Effector memory CD8-positive, alpha-beta T cell (primary cell): ENCODE results near the gene ENC1.
A peak's percentile ranks its signal among the peaks of the same experiment; 100 is the strongest.

ENCODE experiments used
- ATAC-seq: fragments of 150-1000 bp; cut with Tn5 transposase; replicated peaks from 2 replicates; pipeline ENCODE4 v1.10.0; 2021; ENCODE audit warnings: mild to moderate bottlenecking, moderate library complexity
- DNase-seq, 3 experiments: peaks; one replicate each; pipeline ENCODE4 v3.0.0; 2021
- H3K27ac Mint-ChIP-seq, 2 donors: one replicate each; pipeline ENCODE4 v1.8.0; 2022; ENCODE audit warnings: mild to moderate bottlenecking in 2 of 2, mixed read lengths in 2 of 2, moderate library complexity in 2 of 2
- H3K27me3 Mint-ChIP-seq, 2 donors: one replicate each; pipeline ENCODE4 v1.8.0; 2022; ENCODE audit warnings: mixed read lengths in 2 of 2
- H3K36me3 Mint-ChIP-seq: one replicate; pipeline ENCODE4 v1.8.0; 2022; ENCODE audit warnings: mild to moderate bottlenecking, moderate library complexity, mixed read lengths; ENCODE audit not compliant: insufficient read depth
- H3K4me1 Mint-ChIP-seq, 2 donors: one replicate each; pipeline ENCODE4 v1.8.0; 2022; ENCODE audit warnings: low read depth in 2 of 2, mixed read lengths in 2 of 2
- H3K4me3 Mint-ChIP-seq, 2 donors: one replicate each; pipeline ENCODE4 v1.8.0; 2022; ENCODE audit warnings: mild to moderate bottlenecking in 2 of 2, mixed read lengths in 2 of 2, moderate library complexity in 2 of 2
- H3K9me3 Mint-ChIP-seq, 2 donors: one replicate each; pipeline ENCODE4 v1.8.0; 2022; ENCODE audit warnings: mixed read lengths in 2 of 2

Gene ENC1

GRCh38 chr5:74648835-74649293, 8.3 kb upstream of the ENC1 start:
- H3K4me3 Mint-ChIP-seq: no peak overlapping the region
- H3K9me3 Mint-ChIP-seq: no peaks in the 10 kb centered on the region
- H3K4me1 Mint-ChIP-seq: no peaks in the 10 kb centered on the region
- ATAC-seq (peak; percentile 90), DNase-seq (peak; percentile 33 to 34 (median 34))
- peaks cover 0 to 7% of the 10 kb centered on the region in 2 donors for H3K27me3 Mint-ChIP-seq
- no peak overlapping the region for H3K27ac Mint-ChIP-seq
- H3K36me3 Mint-ChIP-seq: no peaks in the 10 kb centered on the region

- no peaks in the 10 kb centered on the region for H3K36me3 Mint-ChIP-seq
- peaks cover 2% of the 10 kb centered on the region in 2 donors for H3K4me1 Mint-ChIP-seq
- DNase-seq (no peak), ATAC-seq (no peak)
- H3K9me3 Mint-ChIP-seq: no peaks in the 10 kb centered on the region
- no peak overlapping the region for H3K4me3 Mint-ChIP-seq
- no peak overlapping the region for H3K27ac Mint-ChIP-seq
- peaks cover 0 to 7% of the 10 kb centered on the region in 2 donors for H3K27me3 Mint-ChIP-seq
Observed at GRCh38 chr5:74647096-74647495, 6.6 kb upstream of the ENC1 start.

GRCh38 chr5:74643111-74643562, 2.6 kb upstream of the ENC1 start:
- DNase-seq: no peak
- Mint-ChIP-seq H3K4me1 (peaks cover 25 to 34% of the 10 kb centered on the region in 2 donors), H3K27me3 (no peaks in the 10 kb centered on the region), H3K4me3 (no peak overlapping the region), H3K36me3 (peaks cover 5% of the 10 kb centered on the region), H3K27ac (no peak overlapping the region), H3K9me3 (no peaks in the 10 kb centered on the region)
- no peak for ATAC-seq

DNA sequence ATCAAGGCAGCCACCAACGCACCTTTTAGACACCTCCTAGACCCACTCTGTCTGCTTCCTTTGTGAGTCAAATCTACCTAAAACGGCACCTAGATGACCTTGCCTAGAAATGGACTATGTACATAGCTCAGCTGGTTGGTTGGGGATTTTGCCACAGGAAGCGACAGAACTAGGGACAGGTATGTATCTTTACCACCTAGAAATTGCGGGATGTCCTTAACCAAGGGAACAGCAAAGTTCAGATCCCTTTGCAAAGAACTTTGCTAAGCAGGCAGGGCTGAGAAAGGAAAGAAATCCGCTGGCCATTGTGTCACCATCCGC, 2.0 kb upstream of the ENC1 start:
- Mint-ChIP-seq H3K27me3 (no peaks in the 10 kb centered on the region), H3K27ac (no peak overlapping the region), H3K9me3 (no peaks in the 10 kb centered on the region), H3K4me1 (peaks cover 25 to 41% of the 10 kb centered on the region in 2 donors), H3K36me3 (peaks cover 5% of the 10 kb centered on the region), H3K4me3 (peak overlapping the region in 1 of 2 donors; percentile 94)
- no peak for DNase-seq
- no peak for ATAC-seq

DNA sequence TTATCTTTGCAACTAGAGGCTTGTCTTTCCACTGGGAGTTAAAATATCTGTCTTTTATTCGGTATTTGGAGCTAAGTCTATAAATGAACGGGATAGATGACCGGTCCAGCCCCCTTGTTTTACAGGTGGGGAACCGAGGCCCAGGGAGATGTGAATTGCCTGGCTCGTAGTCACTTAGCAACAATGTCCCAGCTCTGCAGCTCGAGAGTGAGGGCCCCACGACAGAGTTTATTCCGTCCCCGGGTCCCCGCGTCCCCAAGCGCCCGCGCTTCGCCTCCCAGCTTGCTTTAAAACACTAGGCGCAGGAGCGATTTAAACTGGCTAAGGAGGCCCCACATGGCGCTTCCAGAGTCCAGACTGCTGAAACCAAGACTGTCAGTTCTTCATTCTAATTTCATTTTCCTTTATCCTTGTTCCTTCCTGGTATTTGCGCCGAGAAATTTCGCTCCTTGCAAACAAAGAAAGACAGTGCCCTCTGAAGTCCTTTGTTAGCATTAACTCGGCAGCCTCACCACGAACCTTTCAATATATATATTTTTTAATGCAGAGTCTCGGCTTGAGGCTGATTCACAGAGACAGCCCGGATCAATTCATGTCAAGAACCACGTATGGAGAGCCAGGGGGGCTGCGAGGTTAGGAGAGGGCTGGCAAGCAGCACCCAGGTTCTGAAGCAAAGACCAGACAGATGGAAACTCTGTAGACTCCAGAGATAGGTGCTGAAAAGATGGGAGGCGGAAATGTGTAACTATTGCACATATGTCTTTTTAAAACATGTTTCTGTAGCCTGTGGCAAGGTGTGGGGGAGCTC, 1.4 kb upstream of the ENC1 start:
- peaks cover 5% of the 10 kb centered on the region for H3K36me3 Mint-ChIP-seq
- no peak for ATAC-seq
- no peaks in the 10 kb centered on the region for H3K27me3 Mint-ChIP-seq
- peak overlapping the region; percentile 94 for H3K4me3 Mint-ChIP-seq
- H3K27ac Mint-ChIP-seq: peak overlapping the region; percentile 13 to 88
- peak in 1 of 3 experiments; percentile 18 for DNase-seq
- peaks cover 25 to 41% of the 10 kb centered on the region in 2 donors for H3K4me1 Mint-ChIP-seq
- H3K9me3 Mint-ChIP-seq: no peaks in the 10 kb centered on the region

DNA sequence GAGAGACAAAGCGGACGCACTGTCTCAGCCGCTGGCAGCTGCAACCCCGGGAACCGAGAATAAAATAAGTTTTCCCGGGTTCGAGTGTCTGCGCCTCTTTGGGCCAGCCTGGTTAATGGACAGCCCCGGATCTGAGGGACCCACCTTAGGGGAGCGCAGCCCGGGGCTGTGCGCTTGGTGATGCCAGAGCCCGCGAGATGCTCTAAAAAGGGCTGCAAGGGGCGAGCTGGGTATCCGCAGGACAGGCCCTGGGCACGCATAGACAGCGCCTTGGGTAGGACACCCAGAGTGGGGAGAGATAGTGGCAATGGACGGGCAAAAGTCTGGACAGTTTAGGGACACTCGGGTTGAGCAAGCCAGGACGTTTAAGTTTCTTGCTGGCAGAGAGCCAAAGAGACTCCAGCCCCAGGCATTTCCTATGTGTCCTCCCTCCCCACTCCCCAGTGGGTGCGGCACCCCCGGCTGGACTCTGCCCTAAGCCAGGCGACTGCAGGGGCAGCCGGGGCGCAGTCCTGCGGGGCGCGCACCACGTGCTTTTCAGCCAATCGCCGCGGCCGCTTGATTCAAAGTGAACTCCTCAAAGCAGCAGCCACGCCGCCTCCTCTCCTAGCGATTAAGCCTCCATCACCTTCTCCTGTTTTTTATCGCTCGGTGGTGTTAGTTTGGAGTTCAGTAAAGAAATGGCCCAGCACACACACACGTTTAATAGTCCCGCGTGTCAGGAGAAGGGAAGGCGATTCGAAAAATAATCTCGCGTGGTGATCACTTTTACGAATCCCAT, 616 bp upstream of the ENC1 start:
- Mint-ChIP-seq H3K4me3 (peak overlapping the region; percentile 94), H3K27ac (peak overlapping the region; percentile 71 to 88), H3K4me1 (peaks cover 25 to 41% of the 10 kb centered on the region in 2 donors)

GRCh38 chr5:74639807-74640449, 600 bp downstream of the ENC1 start:
- Mint-ChIP-seq H3K4me1 (peaks cover 25 to 41% of the 10 kb centered on the region in 2 donors), H3K36me3 (peaks cover 9% of the 10 kb centered on the region), H3K4me3 (peak overlapping the region; percentile 94), H3K9me3 (no peaks in the 10 kb centered on the region), H3K27me3 (peaks cover 0 to 12% of the 10 kb centered on the region in 2 donors), H3K27ac (peak overlapping the region; percentile 71 to 88)
- ATAC-seq (peak; percentile 32), DNase-seq (peak; percentile 18 to 36 (median 20))

More for the DNA sequence above, 616 bp upstream of the ENC1 start:
- Mint-ChIP-seq H3K36me3 (peaks cover 5% of the 10 kb centered on the region), H3K27me3 (peaks cover 0 to 3% of the 10 kb centered on the region in 2 donors), H3K9me3 (no peaks in the 10 kb centered on the region)
- peak; percentile 16 for ATAC-seq
- DNase-seq: no peak

DNA sequence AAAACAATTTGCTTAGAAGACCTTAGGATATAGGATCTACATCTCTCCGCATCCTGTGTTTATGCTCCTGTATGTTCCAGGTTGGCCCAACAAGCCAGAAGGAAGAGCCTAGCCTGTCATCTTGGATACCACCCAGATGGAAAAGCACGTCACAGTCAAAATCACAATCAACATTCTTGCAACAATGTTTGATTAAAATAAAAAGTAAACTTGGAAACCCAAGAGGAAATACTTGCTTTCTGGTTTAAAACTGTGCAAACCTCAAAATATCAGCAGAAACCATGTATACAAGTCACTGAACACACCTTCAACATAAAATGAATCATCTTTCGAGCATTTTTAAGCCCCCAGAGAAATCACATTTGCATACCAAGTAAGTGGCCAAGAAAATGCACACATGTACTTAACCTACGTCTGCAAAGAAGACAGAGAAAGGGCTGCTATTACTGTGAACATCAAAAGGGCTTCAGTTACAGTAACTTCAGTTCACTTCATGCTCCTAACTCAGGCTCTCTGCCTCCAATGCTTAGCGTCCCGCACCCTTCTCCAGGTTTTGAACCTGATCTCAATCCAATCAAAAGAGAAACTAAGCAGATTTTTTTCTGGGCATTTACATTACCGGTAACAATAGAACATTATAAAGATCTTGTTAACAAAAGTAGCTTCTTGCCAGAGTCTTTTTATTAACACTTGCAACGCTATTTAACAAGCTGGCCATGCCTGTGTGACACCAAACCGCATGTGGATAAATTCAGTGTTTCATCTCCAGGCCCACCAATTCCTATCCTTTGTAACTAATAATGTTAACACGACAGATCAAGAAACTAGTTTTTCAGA, 1.3 kb downstream of the ENC1 start:
- H3K27ac Mint-ChIP-seq: peak overlapping the region; percentile 71 to 88

GRCh38 chr5:74638544-74638969, 2.0 kb downstream of the ENC1 start:
- peak overlapping the region; percentile 94 for H3K4me3 Mint-ChIP-seq
- ATAC-seq (no peak), DNase-seq (no peak)
- peak overlapping the region; percentile 71 to 88 for H3K27ac Mint-ChIP-seq
- peaks cover 12% of the 10 kb centered on the region for H3K36me3 Mint-ChIP-seq
- H3K4me1 Mint-ChIP-seq: peaks cover 25 to 41% of the 10 kb centered on the region in 2 donors
- no peaks in the 10 kb centered on the region for H3K9me3 Mint-ChIP-seq
- H3K27me3 Mint-ChIP-seq: peaks cover 0 to 12% of the 10 kb centered on the region in 2 donors

More for the DNA sequence above, 1.3 kb downstream of the ENC1 start:
- H3K4me3 Mint-ChIP-seq: peak overlapping the region; percentile 94
- no peaks in the 10 kb centered on the region for H3K9me3 Mint-ChIP-seq
- DNase-seq (peak in 1 of 3 experiments; percentile 18), ATAC-seq (no peak)
- H3K27me3 Mint-ChIP-seq: peaks cover 0 to 12% of the 10 kb centered on the region in 2 donors
- peaks cover 25 to 41% of the 10 kb centered on the region in 2 donors for H3K4me1 Mint-ChIP-seq
- peaks cover 10% of the 10 kb centered on the region for H3K36me3 Mint-ChIP-seq

- Mint-ChIP-seq H3K36me3 (peaks cover 27% of the 10 kb centered on the region), H3K27me3 (peaks cover 0 to 12% of the 10 kb centered on the region in 2 donors), H3K27ac (no peak overlapping the region), H3K4me3 (no peak overlapping the region), H3K4me1 (peaks cover 25 to 51% of the 10 kb centered on the region in 2 donors), H3K9me3 (no peaks in the 10 kb centered on the region)
- DNase-seq: no peak
- no peak for ATAC-seq
Observed at GRCh38 chr5:74636552-74636951, 4.0 kb downstream of the ENC1 start.

- Mint-ChIP-seq H3K9me3 (no peaks in the 10 kb centered on the region), H3K4me1 (peaks cover 23 to 51% of the 10 kb centered on the region in 2 donors)
- no peak for DNase-seq
Observed at GRCh38 chr5:74636149-74636548, 4.4 kb downstream of the ENC1 start.

DNA sequence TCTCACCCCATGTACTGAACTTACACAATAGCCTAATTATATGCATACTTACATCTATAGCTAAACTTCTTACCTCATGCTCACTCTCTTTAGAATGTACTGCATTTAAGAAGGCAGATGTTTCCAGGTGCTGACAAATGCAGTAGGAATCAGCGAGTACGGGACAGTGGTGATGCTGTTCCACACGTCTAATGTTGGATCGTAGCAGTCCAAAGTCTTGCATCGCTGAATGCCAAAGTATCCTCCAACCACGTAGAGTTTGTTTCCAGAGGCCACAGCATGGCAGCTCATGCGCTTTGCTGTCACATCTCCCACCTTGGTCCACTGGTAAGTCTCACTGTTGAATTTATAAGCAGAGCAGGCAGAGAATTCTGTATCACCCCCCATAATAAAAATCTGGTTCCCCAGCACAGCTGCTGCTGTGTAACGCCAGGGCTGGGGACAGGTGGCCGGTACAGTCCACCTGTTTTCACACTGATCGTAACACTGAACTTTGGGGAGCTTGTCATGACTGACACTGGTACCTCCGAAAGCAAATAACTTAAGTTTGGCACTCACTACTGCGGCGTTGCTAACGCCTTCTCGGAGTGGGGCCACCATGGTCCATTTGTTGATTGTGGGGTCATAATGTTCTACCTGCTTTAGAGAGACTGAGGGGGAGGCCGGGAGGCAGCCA, 5.8 kb downstream of the ENC1 start:
- Mint-ChIP-seq H3K36me3 (peaks cover 36% of the 10 kb centered on the region), H3K9me3 (no peaks in the 10 kb centered on the region)
- no peak for ATAC-seq

More at GRCh38 chr5:74636149-74636548, 4.4 kb downstream of the ENC1 start:
- Mint-ChIP-seq H3K27ac (no peak overlapping the region), H3K27me3 (peaks cover 0 to 12% of the 10 kb centered on the region in 2 donors), H3K36me3 (peaks cover 29% of the 10 kb centered on the region), H3K4me3 (no peak overlapping the region)
- no peak for ATAC-seq

More for the DNA sequence above, 5.8 kb downstream of the ENC1 start:
- Mint-ChIP-seq H3K27me3 (peaks cover 0 to 12% of the 10 kb centered on the region in 2 donors), H3K4me1 (peaks cover 24 to 53% of the 10 kb centered on the region in 2 donors), H3K27ac (no peak overlapping the region), H3K4me3 (no peak overlapping the region)
- no peak for DNase-seq
